OCI-LY1 (cell line): ENCODE measurements around the gene FRMD7.

Source experiments
- EZH2 ChIP-seq: fragments of 200-600 bp; sonication (generic), shearing (Covaris generic); IDR thresholded peaks from 2 replicates; pipeline ENCODE4 v1.8.0; 2017; ENCODE audit warnings: borderline replicate concordance, mixed run types, mild to moderate bottlenecking, antibody characterized with exemption, low read length, moderate library complexity, mixed read lengths
- TF ChIP-seq, protein P1 (sequence below): fragments of 200-600 bp; sonication (generic), shearing (Covaris generic); IDR thresholded peaks from 2 replicates; pipeline ENCODE4 v1.5.1; 2017; ENCODE audit warnings: mild to moderate bottlenecking, antibody characterized with exemption, low read length, moderate library complexity, mixed read lengths

DNA sequence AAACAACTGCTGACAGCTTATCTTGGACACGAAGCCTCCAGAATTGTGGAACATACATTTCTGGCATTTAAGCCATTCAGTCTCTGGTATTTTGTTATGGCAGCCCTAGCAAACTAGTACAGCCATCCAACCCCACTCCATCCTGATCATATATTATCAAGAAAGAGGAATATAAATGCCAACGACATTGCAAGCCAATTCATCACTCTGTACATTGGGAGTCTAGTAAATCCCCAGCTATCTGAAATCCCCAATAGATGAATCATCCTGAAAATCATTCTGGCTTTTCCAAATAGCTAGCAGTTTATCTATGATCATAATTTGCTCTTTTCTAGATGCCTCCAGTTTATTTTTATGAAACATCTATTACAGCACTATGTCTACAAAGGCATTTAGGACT, 41.1 kb downstream of the FRMD7 start:
- TF ChIP-seq, protein P1, sequence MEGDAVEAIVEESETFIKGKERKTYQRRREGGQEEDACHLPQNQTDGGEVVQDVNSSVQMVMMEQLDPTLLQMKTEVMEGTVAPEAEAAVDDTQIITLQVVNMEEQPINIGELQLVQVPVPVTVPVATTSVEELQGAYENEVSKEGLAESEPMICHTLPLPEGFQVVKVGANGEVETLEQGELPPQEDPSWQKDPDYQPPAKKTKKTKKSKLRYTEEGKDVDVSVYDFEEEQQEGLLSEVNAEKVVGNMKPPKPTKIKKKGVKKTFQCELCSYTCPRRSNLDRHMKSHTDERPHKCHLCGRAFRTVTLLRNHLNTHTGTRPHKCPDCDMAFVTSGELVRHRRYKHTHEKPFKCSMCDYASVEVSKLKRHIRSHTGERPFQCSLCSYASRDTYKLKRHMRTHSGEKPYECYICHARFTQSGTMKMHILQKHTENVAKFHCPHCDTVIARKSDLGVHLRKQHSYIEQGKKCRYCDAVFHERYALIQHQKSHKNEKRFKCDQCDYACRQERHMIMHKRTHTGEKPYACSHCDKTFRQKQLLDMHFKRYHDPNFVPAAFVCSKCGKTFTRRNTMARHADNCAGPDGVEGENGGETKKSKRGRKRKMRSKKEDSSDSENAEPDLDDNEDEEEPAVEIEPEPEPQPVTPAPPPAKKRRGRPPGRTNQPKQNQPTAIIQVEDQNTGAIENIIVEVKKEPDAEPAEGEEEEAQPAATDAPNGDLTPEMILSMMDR: no peak
- TF ChIP-seq EZH2: no peak
